Chondrocyte (in vitro differentiated cells): Measurements from ENCODE around the gene CRMP1. TPM values are rescaled to one million over a fixed set of nuclear protein-coding genes. Genes with fewer than 3 reads are reported as not detected.

Experiments used
- DNase-seq: peaks from one replicate; pipeline ENCODE4 v3.0.0; 2021; ENCODE audit warnings: mixed read lengths, low spot score
- H3K27ac Mint-ChIP-seq: one replicate; pipeline ENCODE4 v1.8.0; 2021; ENCODE audit warnings: mild to moderate bottlenecking, moderate library complexity, mixed read lengths; ENCODE audit not compliant: unreplicated experiment
- H3K27me3 Mint-ChIP-seq: 2 replicates; pipeline ENCODE4 v1.8.0; 2021; ENCODE audit warnings: low read depth, mixed read lengths
- H3K36me3 Mint-ChIP-seq: 2 replicates; pipeline ENCODE4 v1.8.0; 2021; ENCODE audit warnings: low read depth, mixed read lengths
- H3K4me1 Mint-ChIP-seq: 2 replicates; pipeline ENCODE4 v1.8.0; 2021; ENCODE audit warnings: low read depth, mild to moderate bottlenecking, mixed read lengths
- H3K4me3 Mint-ChIP-seq: one replicate; pipeline ENCODE4 v1.8.0; 2021; ENCODE audit warnings: mild to moderate bottlenecking, moderate library complexity, mixed read lengths; ENCODE audit not compliant: unreplicated experiment
- H3K9me3 Mint-ChIP-seq: 2 replicates; pipeline ENCODE4 v1.8.0; 2021; ENCODE audit warnings: low read depth, mixed read lengths
- total RNA-seq: library from RNA; stranded (reverse); gene quantifications from 3 replicates; pipeline ENCODE4 v1.2.1, GENCODE V29; 2021
- TF ChIP-seq, protein P1 (sequence below): fragments of 200-600 bp; sonication (generic); IDR thresholded peaks from 2 replicates; pipeline ENCODE4 v1.5.0; 2021; ENCODE audit warnings: antibody characterized with exemption, mild to moderate bottlenecking, moderate library complexity

The CRMP1 gene
- total RNA-seq, 1 donor from 2014 or later: 59.5 TPM

- H3K4me1 Mint-ChIP-seq: peaks cover 17% of the 10 kb centered on the region
- no peak for DNase-seq
- TF ChIP-seq, protein P1, sequence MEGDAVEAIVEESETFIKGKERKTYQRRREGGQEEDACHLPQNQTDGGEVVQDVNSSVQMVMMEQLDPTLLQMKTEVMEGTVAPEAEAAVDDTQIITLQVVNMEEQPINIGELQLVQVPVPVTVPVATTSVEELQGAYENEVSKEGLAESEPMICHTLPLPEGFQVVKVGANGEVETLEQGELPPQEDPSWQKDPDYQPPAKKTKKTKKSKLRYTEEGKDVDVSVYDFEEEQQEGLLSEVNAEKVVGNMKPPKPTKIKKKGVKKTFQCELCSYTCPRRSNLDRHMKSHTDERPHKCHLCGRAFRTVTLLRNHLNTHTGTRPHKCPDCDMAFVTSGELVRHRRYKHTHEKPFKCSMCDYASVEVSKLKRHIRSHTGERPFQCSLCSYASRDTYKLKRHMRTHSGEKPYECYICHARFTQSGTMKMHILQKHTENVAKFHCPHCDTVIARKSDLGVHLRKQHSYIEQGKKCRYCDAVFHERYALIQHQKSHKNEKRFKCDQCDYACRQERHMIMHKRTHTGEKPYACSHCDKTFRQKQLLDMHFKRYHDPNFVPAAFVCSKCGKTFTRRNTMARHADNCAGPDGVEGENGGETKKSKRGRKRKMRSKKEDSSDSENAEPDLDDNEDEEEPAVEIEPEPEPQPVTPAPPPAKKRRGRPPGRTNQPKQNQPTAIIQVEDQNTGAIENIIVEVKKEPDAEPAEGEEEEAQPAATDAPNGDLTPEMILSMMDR: no peak
- H3K27ac Mint-ChIP-seq: no peak overlapping the region
- peaks cover 69% of the 10 kb centered on the region for H3K27me3 Mint-ChIP-seq
- peaks cover 8% of the 10 kb centered on the region for H3K9me3 Mint-ChIP-seq
- H3K4me3 Mint-ChIP-seq: no peak overlapping the region
- H3K36me3 Mint-ChIP-seq: peaks cover 3% of the 10 kb centered on the region
These were observed 8.0 kb upstream of the CRMP1 start for GRCh38 chr4:5900844-5901243.

GRCh38 chr4:5899881-5900280, 7.0 kb upstream of the CRMP1 start:
- no peak for DNase-seq
- Mint-ChIP-seq H3K36me3 (peaks cover 3% of the 10 kb centered on the region), H3K27ac (no peak overlapping the region), H3K9me3 (peaks cover 8% of the 10 kb centered on the region), H3K4me3 (no peak overlapping the region), H3K4me1 (peaks cover 17% of the 10 kb centered on the region), H3K27me3 (peaks cover 70% of the 10 kb centered on the region)
- TF ChIP-seq, protein P1: no peak

- peaks cover 70% of the 10 kb centered on the region for H3K27me3 Mint-ChIP-seq
- H3K27ac Mint-ChIP-seq: no peak overlapping the region
- no peak overlapping the region for H3K4me3 Mint-ChIP-seq
- H3K9me3 Mint-ChIP-seq: peaks cover 8% of the 10 kb centered on the region
- peaks cover 17% of the 10 kb centered on the region for H3K4me1 Mint-ChIP-seq
- TF ChIP-seq, protein P1: no peak
- no peak for DNase-seq
- peaks cover 3% of the 10 kb centered on the region for H3K36me3 Mint-ChIP-seq
These were observed 6.5 kb upstream of the CRMP1 start for GRCh38 chr4:5899396-5899795.

DNA sequence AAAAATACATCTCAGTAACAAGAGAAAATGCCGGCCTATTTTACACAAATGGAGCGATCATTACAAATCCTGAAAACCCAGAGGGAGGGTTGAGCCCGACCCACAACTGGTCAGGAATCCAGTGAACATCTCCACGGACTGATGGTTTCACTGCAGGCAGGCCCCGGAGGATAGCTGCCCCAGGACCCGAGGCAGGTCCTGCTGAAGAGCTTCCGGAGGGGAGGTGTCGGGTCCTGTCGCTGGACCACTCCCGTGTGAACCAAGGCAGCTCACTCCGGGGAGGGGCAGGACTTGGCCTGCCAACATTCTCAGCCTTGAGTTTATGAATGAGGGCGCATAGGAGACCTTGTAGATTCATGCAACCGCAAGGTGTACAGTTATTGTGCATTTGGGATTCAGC, 4.8 kb upstream of the CRMP1 start:
- DNase-seq: no peak
- Mint-ChIP-seq H3K27me3 (peaks cover 67% of the 10 kb centered on the region), H3K36me3 (peaks cover 3% of the 10 kb centered on the region), H3K9me3 (peaks cover 8% of the 10 kb centered on the region), H3K27ac (no peak overlapping the region), H3K4me1 (peaks cover 20% of the 10 kb centered on the region), H3K4me3 (no peak overlapping the region)
- TF ChIP-seq, protein P1: no peak

GRCh38 chr4:5895287-5895686, 2.4 kb upstream of the CRMP1 start:
- Mint-ChIP-seq H3K36me3 (peaks cover 3% of the 10 kb centered on the region), H3K27ac (no peak overlapping the region), H3K9me3 (peaks cover 8% of the 10 kb centered on the region), H3K27me3 (peaks cover 69% of the 10 kb centered on the region), H3K4me1 (peaks cover 27% of the 10 kb centered on the region), H3K4me3 (no peak overlapping the region)
- no peak for DNase-seq
- TF ChIP-seq, protein P1: no peak
